NCI-H2171 treated with DMSO at 0.1 percent for 48 hours (cell line): ENCODE results near the gene WWOX.

Source experiments
- DNase-seq: peaks from one replicate; lab custom pipeline; 2025; lab: John Stamatoyannopoulos, UW

WWOX gene

GRCh38 chr16:78862022-78862421 lies 762.6 kb downstream of the WWOX start:
- no peak for DNase-seq

- DNase-seq = no peak
Measured at GRCh38 chr16:78866521-78866920, 767.1 kb downstream of the WWOX start.

GRCh38 chr16:78869492-78869891 lies 770.0 kb downstream of the WWOX start:
- no peak for DNase-seq

- DNase-seq = no peak
Measured at GRCh38 chr16:78871241-78871640, 771.8 kb downstream of the WWOX start.

- DNase-seq = no peak
Measured at GRCh38 chr16:78876671-78877070, 777.2 kb downstream of the WWOX start.

GRCh38 chr16:78877114-78877655 lies 777.7 kb downstream of the WWOX start:
- no peak for DNase-seq

- no peak for DNase-seq
Measured at GRCh38 chr16:78878570-78878969, 779.1 kb downstream of the WWOX start.

GRCh38 chr16:78879011-78879410 lies 779.6 kb downstream of the WWOX start:
- no peak for DNase-seq

GRCh38 chr16:78882150-78882549 lies 782.7 kb downstream of the WWOX start:
- no peak for DNase-seq

GRCh38 chr16:78882751-78883150 lies 783.3 kb downstream of the WWOX start:
- no peak for DNase-seq

GRCh38 chr16:78884204-78884603 lies 784.8 kb downstream of the WWOX start:
- DNase-seq = no peak

GRCh38 chr16:78889346-78889745 lies 789.9 kb downstream of the WWOX start:
- no peak for DNase-seq

- DNase-seq = no peak
Measured at GRCh38 chr16:78890373-78890895, 791.0 kb downstream of the WWOX start.

- DNase-seq = no peak
Measured at GRCh38 chr16:78892951-78893733, 793.7 kb downstream of the WWOX start.

GRCh38 chr16:78894886-78895285 lies 795.4 kb downstream of the WWOX start:
- DNase-seq = no peak

- no peak for DNase-seq
Measured at GRCh38 chr16:78895681-78896080, 796.2 kb downstream of the WWOX start.

GRCh38 chr16:78896280-78896679 lies 796.8 kb downstream of the WWOX start:
- DNase-seq = no peak

GRCh38 chr16:78897299-78897698 lies 797.8 kb downstream of the WWOX start:
- DNase-seq = no peak

- no peak for DNase-seq
Measured at GRCh38 chr16:78900044-78900811, 800.8 kb downstream of the WWOX start.

GRCh38 chr16:78900966-78901365 lies 801.5 kb downstream of the WWOX start:
- no peak for DNase-seq

GRCh38 chr16:78902321-78902720 lies 802.9 kb downstream of the WWOX start:
- DNase-seq = no peak

GRCh38 chr16:78903237-78903636 lies 803.8 kb downstream of the WWOX start:
- no peak for DNase-seq

GRCh38 chr16:78903843-78904242 lies 804.4 kb downstream of the WWOX start:
- DNase-seq = no peak
